ENCODE measurements around the gene KLF5.

- TF ChIP-seq POLR2AphosphoS5 (IDR thresholded peaks at IDR 0.05; ENCODE audit: borderline replicate concordance, low read depth, low read length) (no peak), EZH2 (IDR thresholded peaks at IDR 0.05) (no peak)
Measured at GRCh38 chr13:73059460-73060250, 850 bp downstream of the KLF5 start.
